HepG2 (cell line): ENCODE measurements around the gene DCAF7. TPM values are rescaled to one million over a fixed set of nuclear protein-coding genes. Genes with fewer than 3 reads are reported as not detected.
A peak's percentile ranks its signal among the peaks of the same experiment; 100 is the strongest.

ENCODE experiments used
- CBFB ChIP-seq: sonication (generic); formaldehyde crosslinking; IDR thresholded peaks from 2 replicates; pipeline ENCODE4 v1.4.0; 2020; ENCODE audit warnings: missing genetic modification reagents
- CBX2 ChIP-seq, 2 experiments: fragments of 200-600 bp in 1 of 2; sonication (generic); formaldehyde crosslinking in 1 of 2; IDR thresholded peaks; 2 replicates each; pipeline versions ENCODE4 v1.7.0 to v1.8.1; 2018 to 2022; ENCODE audit warnings: low read depth in 2 of 2, low read length in 1 of 2, mild to moderate bottlenecking in 1 of 2, missing genetic modification reagents in 1 of 2
- HNF4A ChIP-seq: sonication (generic); formaldehyde crosslinking; IDR thresholded peaks from 2 replicates; pipeline ENCODE4 v1.4.0; 2020; ENCODE audit warnings: missing genetic modification reagents
- IRF2 ChIP-seq: IDR thresholded peaks from 2 replicates; pipeline ENCODE4 v1.6.1; 2018; ENCODE audit warnings: missing genetic modification reagents, missing compliant biosample characterization
- KLF12 ChIP-seq: sonication (generic); formaldehyde crosslinking; IDR thresholded peaks from 2 replicates; pipeline ENCODE4 v1.4.0; 2020; ENCODE audit warnings: missing genetic modification reagents, borderline replicate concordance
- MAFG ChIP-seq: sonication (generic); formaldehyde crosslinking; IDR thresholded peaks from 2 replicates; pipeline ENCODE4 v1.5.1; 2020; ENCODE audit warnings: mild to moderate bottlenecking, missing genetic modification reagents
- NCOA5 ChIP-seq: sonication (generic); formaldehyde crosslinking; IDR thresholded peaks from 2 replicates; pipeline ENCODE4 v1.4.0; 2020; ENCODE audit warnings: missing genetic modification reagents
- SMYD3 ChIP-seq: sonication (generic); formaldehyde crosslinking; IDR thresholded peaks from 2 replicates; pipeline ENCODE4 v1.8.1; 2023; ENCODE audit warnings: mild to moderate bottlenecking, missing genetic modification reagents
- SUZ12 ChIP-seq: fragments of 150-350 bp; IDR thresholded peaks from 2 replicates; pipeline ENCODE4 v1.6.1; 2014; ENCODE audit warnings: low read depth, low read length
- TBX3 ChIP-seq: fragments of 450-650 bp; IDR thresholded peaks from 2 replicates; pipeline ENCODE4 v1.6.1; 2017; ENCODE audit warnings: antibody characterized with exemption, mild to moderate bottlenecking, inconsistent platforms, borderline replicate concordance
- ZC3H13 ChIP-seq: sonication (generic); formaldehyde crosslinking; IDR thresholded peaks from 2 replicates; pipeline ENCODE4 v1.8.1; 2023; ENCODE audit warnings: mild to moderate bottlenecking, missing genetic modification reagents, moderate library complexity
- polyA plus RNA-seq, 8 experiments: library from polyadenylated mRNA; depleted of rRNA in 3 of 8; stranded (reverse) in 7 of 8; unstranded in 1 of 8; fragments of >200 nt; fragmentation: Illumina TruSeq in 4 of 8; extraction: Trizol in 4 of 8; gene quantifications; 2 replicates each; pipeline versions ENCODE4 v1.2.1 to v1.2.3, GENCODE V29; 2011 to 2016; ENCODE audit warnings: low read depth in 4 of 8, missing spikeins in 1 of 8, mixed read lengths in 1 of 8; ENCODE audit not compliant: insufficient read depth in 1 of 8
- total RNA-seq, 5 experiments: library from RNA; depleted of rRNA; stranded (reverse); fragments of >200 nt; fragmentation: Illumina TruSeq; extraction: Trizol; gene quantifications; 2 replicates each; pipeline ENCODE4 v1.2.3, GENCODE V29; 2016; ENCODE audit warnings: low read depth in 1 of 5
- TF ChIP-seq, protein P1 (sequence below): sonication (generic); formaldehyde crosslinking; IDR thresholded peaks from 2 replicates; pipeline ENCODE4 v1.5.0; 2020; ENCODE audit warnings: mild to moderate bottlenecking, missing genetic modification reagents, borderline replicate concordance
- TF ChIP-seq, protein P2 (sequence below): sonication (generic); formaldehyde crosslinking; IDR thresholded peaks from 2 replicates; pipeline ENCODE4 v1.4.0; 2020; ENCODE audit warnings: mild to moderate bottlenecking, missing genetic modification reagents
- TF ChIP-seq, protein P3 (sequence below): sonication (generic); formaldehyde crosslinking; IDR thresholded peaks from 2 replicates; pipeline ENCODE4 v1.8.1; 2023; ENCODE audit warnings: mild to moderate bottlenecking, missing genetic modification reagents
- TF ChIP-seq, protein P4 (sequence below): sonication (generic); formaldehyde crosslinking; IDR thresholded peaks from 2 replicates; pipeline ENCODE4 v1.4.0; 2020; ENCODE audit warnings: missing genetic modification reagents

The DCAF7 gene
- total and polyA plus RNA-seq, 2 of the 13 experiments (the other 11 are each of a cell fraction or from before 2014, with no cell fraction given): 55.2 to 73.4 TPM

DNA sequence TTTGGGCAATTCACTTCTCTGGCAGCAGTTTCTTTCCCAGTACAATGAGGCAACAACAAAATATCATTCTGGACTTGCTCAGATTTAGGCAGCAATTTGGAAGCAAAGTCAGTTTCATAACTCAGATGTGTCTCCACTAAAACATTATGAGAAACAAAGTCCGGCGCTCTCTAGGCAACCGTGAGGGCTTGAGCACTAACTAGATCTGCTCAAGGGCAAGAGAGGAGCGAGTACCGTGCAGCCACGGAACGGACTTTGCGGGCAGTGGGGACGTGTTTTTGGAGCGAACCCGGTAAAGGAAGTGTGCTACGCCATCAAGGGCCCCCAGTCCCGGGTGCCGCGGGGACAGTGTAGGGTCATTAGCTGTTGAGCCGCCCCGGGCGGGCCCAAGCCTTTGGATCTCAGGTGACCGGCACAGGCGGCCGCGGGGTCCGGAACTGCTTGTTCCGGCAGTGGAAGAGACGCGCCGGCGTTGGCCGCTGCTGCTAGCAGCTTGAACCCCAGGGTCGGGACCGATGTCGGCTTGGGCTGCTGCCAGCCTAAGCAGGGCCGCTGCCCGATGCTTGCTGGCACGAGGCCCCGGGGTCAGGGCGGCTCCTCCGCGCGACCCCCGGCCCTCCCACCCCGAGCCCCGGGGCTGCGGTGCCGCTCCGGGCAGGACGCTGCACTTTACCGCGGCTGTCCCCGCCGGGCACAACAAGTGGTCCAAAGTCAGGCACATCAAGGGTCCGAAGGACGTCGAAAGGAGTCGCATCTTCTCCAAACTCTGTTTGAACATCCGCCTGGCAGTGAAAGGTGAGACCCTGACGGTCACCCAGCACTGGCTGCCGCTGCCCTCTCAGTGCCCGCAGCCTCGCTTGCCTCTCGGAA lies 50.5 kb downstream of the DCAF7 start, which contains the start of gene TACO1 (continued):
- TF ChIP-seq, protein P1, sequence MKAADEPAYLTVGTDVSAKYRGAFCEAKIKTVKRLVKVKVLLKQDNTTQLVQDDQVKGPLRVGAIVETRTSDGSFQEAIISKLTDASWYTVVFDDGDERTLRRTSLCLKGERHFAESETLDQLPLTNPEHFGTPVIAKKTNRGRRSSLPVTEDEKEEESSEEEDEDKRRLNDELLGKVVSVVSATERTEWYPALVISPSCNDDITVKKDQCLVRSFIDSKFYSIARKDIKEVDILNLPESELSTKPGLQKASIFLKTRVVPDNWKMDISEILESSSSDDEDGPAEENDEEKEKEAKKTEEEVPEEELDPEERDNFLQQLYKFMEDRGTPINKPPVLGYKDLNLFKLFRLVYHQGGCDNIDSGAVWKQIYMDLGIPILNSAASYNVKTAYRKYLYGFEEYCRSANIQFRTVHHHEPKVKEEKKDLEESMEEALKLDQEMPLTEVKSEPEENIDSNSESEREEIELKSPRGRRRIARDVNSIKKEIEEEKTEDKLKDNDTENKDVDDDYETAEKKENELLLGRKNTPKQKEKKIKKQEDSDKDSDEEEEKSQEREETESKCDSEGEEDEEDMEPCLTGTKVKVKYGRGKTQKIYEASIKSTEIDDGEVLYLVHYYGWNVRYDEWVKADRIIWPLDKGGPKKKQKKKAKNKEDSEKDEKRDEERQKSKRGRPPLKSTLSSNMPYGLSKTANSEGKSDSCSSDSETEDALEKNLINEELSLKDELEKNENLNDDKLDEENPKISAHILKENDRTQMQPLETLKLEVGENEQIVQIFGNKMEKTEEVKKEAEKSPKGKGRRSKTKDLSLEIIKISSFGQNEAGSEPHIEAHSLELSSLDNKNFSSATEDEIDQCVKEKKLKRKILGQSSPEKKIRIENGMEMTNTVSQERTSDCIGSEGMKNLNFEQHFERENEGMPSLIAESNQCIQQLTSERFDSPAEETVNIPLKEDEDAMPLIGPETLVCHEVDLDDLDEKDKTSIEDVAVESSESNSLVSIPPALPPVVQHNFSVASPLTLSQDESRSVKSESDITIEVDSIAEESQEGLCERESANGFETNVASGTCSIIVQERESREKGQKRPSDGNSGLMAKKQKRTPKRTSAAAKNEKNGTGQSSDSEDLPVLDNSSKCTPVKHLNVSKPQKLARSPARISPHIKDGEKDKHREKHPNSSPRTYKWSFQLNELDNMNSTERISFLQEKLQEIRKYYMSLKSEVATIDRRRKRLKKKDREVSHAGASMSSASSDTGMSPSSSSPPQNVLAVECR (CRISPR knock-in tag): peak; percentile 95; the same call in 1 of the 2 replicates
- TF ChIP-seq SUZ12 (no peak), CBX2 (IDR thresholded peaks at IDR 0.05; ENCODE audit: low read depth, low read length) (no peak; the same call in 1 of the 2 replicates), CBX2 (CRISPR knock-in tag; IDR thresholded peaks at IDR 0.05; ENCODE audit: low read depth) (no peak), CBFB (CRISPR knock-in tag) (peak; percentile 96), NCOA5 (CRISPR knock-in tag) (0 out of 2 replicates have a peak, but pooled peaks have one; percentile 88), HNF4A (CRISPR knock-in tag) (peak; percentile 86), MAFG (peak; percentile 7; the same call in 1 of the 2 replicates), TBX3 (no peak), ZC3H13 (peak; percentile 93), KLF12 (CRISPR knock-in tag) (peak; percentile 85; the same call in 1 of the 2 replicates), SMYD3 (peak; percentile 79; the same call in 1 of the 2 replicates), IRF2 (CRISPR knock-in tag) (peak; percentile 98)
- TF ChIP-seq, protein P2, sequence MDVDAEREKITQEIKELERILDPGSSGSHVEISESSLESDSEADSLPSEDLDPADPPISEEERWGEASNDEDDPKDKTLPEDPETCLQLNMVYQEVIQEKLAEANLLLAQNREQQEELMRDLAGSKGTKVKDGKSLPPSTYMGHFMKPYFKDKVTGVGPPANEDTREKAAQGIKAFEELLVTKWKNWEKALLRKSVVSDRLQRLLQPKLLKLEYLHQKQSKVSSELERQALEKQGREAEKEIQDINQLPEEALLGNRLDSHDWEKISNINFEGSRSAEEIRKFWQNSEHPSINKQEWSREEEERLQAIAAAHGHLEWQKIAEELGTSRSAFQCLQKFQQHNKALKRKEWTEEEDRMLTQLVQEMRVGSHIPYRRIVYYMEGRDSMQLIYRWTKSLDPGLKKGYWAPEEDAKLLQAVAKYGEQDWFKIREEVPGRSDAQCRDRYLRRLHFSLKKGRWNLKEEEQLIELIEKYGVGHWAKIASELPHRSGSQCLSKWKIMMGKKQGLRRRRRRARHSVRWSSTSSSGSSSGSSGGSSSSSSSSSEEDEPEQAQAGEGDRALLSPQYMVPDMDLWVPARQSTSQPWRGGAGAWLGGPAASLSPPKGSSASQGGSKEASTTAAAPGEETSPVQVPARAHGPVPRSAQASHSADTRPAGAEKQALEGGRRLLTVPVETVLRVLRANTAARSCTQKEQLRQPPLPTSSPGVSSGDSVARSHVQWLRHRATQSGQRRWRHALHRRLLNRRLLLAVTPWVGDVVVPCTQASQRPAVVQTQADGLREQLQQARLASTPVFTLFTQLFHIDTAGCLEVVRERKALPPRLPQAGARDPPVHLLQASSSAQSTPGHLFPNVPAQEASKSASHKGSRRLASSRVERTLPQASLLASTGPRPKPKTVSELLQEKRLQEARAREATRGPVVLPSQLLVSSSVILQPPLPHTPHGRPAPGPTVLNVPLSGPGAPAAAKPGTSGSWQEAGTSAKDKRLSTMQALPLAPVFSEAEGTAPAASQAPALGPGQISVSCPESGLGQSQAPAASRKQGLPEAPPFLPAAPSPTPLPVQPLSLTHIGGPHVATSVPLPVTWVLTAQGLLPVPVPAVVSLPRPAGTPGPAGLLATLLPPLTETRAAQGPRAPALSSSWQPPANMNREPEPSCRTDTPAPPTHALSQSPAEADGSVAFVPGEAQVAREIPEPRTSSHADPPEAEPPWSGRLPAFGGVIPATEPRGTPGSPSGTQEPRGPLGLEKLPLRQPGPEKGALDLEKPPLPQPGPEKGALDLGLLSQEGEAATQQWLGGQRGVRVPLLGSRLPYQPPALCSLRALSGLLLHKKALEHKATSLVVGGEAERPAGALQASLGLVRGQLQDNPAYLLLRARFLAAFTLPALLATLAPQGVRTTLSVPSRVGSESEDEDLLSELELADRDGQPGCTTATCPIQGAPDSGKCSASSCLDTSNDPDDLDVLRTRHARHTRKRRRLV (CRISPR knock-in tag): peak; percentile 66
- TF ChIP-seq, protein P3, sequence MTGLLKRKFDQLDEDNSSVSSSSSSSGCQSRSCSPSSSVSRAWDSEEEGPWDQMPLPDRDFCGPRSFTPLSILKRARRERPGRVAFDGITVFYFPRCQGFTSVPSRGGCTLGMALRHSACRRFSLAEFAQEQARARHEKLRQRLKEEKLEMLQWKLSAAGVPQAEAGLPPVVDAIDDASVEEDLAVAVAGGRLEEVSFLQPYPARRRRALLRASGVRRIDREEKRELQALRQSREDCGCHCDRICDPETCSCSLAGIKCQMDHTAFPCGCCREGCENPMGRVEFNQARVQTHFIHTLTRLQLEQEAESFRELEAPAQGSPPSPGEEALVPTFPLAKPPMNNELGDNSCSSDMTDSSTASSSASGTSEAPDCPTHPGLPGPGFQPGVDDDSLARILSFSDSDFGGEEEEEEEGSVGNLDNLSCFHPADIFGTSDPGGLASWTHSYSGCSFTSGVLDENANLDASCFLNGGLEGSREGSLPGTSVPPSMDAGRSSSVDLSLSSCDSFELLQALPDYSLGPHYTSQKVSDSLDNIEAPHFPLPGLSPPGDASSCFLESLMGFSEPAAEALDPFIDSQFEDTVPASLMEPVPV (CRISPR knock-in tag): peak; percentile 85; the same call in 1 of the 2 replicates
- TF ChIP-seq, protein P4, sequence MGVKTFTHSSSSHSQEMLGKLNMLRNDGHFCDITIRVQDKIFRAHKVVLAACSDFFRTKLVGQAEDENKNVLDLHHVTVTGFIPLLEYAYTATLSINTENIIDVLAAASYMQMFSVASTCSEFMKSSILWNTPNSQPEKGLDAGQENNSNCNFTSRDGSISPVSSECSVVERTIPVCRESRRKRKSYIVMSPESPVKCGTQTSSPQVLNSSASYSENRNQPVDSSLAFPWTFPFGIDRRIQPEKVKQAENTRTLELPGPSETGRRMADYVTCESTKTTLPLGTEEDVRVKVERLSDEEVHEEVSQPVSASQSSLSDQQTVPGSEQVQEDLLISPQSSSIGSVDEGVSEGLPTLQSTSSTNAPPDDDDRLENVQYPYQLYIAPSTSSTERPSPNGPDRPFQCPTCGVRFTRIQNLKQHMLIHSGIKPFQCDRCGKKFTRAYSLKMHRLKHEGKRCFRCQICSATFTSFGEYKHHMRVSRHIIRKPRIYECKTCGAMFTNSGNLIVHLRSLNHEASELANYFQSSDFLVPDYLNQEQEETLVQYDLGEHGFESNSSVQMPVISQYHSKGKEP (CRISPR knock-in tag): peak; percentile 91
